ENCODE results near the gene EGFLAM.

GRCh38 chr5:38342261-38342660 lies 83.9 kb downstream of the EGFLAM start:
- TF ChIP-seq EZH2 (IDR thresholded peaks at IDR 0.05; ENCODE audit: borderline replicate concordance, insufficient read depth, low read length, poor library complexity, severe bottlenecking) (no peak), EP300 (conservative IDR thresholded peaks at IDR 0.05; ENCODE audit: poor library complexity, severe bottlenecking) (no peak), CTCF (IDR thresholded peaks at IDR 0.05; ENCODE audit: poor library complexity, severe bottlenecking) (no peak), POLR2AphosphoS5 (IDR thresholded peaks at IDR 0.05) (no peak), TAF1 (IDR thresholded peaks at IDR 0.05; ENCODE audit: low read depth) (no peak), REST (IDR thresholded peaks at IDR 0.05; ENCODE audit: borderline replicate concordance) (no peak)

Measured in neural cell (in vitro differentiated cells).